ENCODE data around the gene AAGAB.

DNA sequence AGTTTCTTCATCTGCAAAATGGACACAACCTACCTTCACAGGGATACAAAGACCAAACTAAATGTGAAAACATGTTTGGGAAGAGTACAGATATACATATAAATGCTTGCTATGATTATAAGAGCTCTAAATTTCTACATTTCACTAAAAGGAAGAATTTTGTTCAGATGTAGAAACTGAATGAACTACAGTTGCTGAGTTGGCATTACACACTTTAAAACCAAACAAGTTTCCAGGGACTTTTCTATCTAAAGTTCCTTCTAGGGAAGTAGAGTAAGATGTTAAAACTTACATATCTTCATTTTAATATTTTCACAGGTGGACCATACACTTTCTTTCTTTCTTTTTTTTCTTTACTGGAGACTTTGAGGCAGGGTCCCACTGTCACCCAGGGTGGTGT, 4.6 kb downstream of the AAGAB start:
- no peak for TF ChIP-seq CTCF (IDR thresholded peaks at IDR 0.05)
- no peak for TF ChIP-seq POLR2A (IDR thresholded peaks at IDR 0.05)

All from testis (tissue), 2 donors.